Thymus (tissue), 11 donors: ENCODE data around the gene MMUT. TPM values are rescaled to one million over a fixed set of nuclear protein-coding genes. Genes with fewer than 3 reads are reported as not detected.

Source experiments
- DNase-seq, 9 donors: peaks; one replicate each; pipeline ENCODE4 v3.0.0-alpha.2; 2013; ENCODE audit warnings: low spot score in 9 of 9, low read depth in 6 of 9, missing footprints in 1 of 9
- H3K27ac ChIP-seq, 2 donors: one replicate each; pipeline ENCODE4 v1.5.1; 2013; ENCODE audit warnings: control low read depth in 1 of 2, low read depth in 1 of 2, low read length in 1 of 2, mild to moderate bottlenecking in 1 of 2, moderate library complexity in 1 of 2
- H3K27me3 ChIP-seq, 2 donors: one replicate each; pipeline ENCODE4 v1.5.1; 2013; ENCODE audit warnings: low read length in 1 of 2; ENCODE audit not compliant: control insufficient read depth in 2 of 2, insufficient read depth in 1 of 2
- H3K36me3 ChIP-seq, 2 donors: one replicate each; pipeline ENCODE4 v1.5.1; 2013; ENCODE audit warnings: low read length in 1 of 2, mild to moderate bottlenecking in 1 of 2, moderate library complexity in 1 of 2; ENCODE audit not compliant: control insufficient read depth in 2 of 2, insufficient read depth in 2 of 2
- H3K4me1 ChIP-seq, 2 donors: one replicate each; pipeline ENCODE4 v1.5.1; 2013; ENCODE audit warnings: low read length in 2 of 2; ENCODE audit not compliant: control insufficient read depth in 2 of 2, insufficient read depth in 2 of 2
- H3K4me3 ChIP-seq, 2 donors: one replicate each; pipeline ENCODE4 v1.5.1; 2013; ENCODE audit warnings: low read length in 2 of 2, control low read depth in 1 of 2, mild to moderate bottlenecking in 1 of 2
- H3K9me3 ChIP-seq, 2 donors: one replicate each; pipeline ENCODE4 v1.5.1; 2013; ENCODE audit warnings: low read length in 1 of 2, mild to moderate bottlenecking in 1 of 2; ENCODE audit not compliant: control insufficient read depth in 2 of 2, insufficient read depth in 1 of 2
- WGBS: extraction: QIAGEN DNeasy Blood & Tissue Kit; methylation state at CpG from one replicate; pipeline ENCODE4 v1.1.7; 2013; 5-methylcytosine and 5-hydroxymethylcytosine counted together
- polyA plus RNA-seq: library from polyadenylated mRNA; stranded (reverse); fragments of 200-250 nt; gene quantifications from one replicate; pipeline ENCODE4 v1.2.3, GENCODE V29; 2013
- total RNA-seq: library from RNA; stranded (reverse); fragments of 120-200 nt; gene quantifications from one replicate; pipeline ENCODE4 v1.2.4, GENCODE V29; 2013
- donor health status: healthy.

Gene MMUT
- total and polyA plus RNA-seq, 2 donors = 13.3 to 14.4 TPM

GRCh38 chr6:49457771-49458170 lies 5.3 kb downstream of the MMUT start:
- no peak overlapping the region for H3K4me3 ChIP-seq
- peaks cover 4 to 6% of the 10 kb centered on the region in 2 donors for H3K4me1 ChIP-seq
- no peaks in the 10 kb centered on the region for H3K27me3 ChIP-seq
- no peaks in the 10 kb centered on the region for H3K9me3 ChIP-seq
- 98% methylated on average over 4 of the region's 4 CpGs for WGBS
- no peak overlapping the region for H3K27ac ChIP-seq
- DNase-seq = no peak
- H3K36me3 ChIP-seq = peaks cover 0 to 12% of the 10 kb centered on the region in 2 donors

DNA sequence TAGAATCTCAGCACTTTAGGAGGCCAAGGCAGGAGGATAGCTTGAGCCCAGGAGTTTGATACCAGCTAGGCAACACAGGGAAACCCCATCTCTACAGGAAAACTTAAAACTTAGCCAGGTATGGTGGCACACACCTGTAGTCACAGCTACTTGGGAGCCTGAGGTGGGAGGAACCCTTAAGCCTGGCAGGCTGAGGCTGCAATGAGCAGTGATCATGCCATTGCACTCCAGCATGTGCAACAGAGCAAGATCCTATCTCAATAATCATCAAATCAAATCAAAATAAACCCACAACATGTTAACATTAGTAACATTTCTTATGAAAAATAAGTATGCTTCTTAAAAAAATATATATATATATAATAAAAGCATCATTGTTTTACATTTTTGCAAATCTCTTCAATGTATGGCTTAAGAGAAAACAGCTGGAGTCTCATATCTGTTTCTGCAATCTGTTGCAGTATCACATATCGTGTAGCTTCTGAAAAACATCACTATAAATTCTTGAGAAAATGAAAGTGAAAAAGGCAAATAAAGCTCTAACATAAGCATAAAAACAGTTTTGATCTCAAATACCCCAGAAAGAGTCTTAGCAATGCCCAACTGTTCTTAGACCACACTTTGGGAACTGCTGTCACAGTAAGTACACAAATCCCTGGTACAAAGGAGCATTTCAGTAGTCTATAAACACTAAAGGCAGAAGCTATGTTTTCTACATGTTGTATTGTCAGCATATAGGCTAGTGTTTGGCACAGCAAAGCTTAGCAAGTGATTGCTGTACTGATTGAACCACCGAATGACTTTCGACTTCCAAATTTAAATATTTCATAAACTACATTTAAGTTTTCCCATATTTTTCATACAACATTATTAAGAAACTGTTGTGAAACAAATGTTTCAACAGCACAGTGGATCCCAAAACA lies 8.0 kb downstream of the MMUT start:
- peaks cover 0 to 21% of the 10 kb centered on the region in 2 donors for H3K36me3 ChIP-seq
- no peaks in the 10 kb centered on the region for H3K4me1 ChIP-seq
- no peaks in the 10 kb centered on the region for H3K9me3 ChIP-seq
- 94% methylated on average over 3 of the region's 3 CpGs for WGBS
- no peak for DNase-seq
- H3K4me3 ChIP-seq = no peak overlapping the region
- no peak overlapping the region for H3K27ac ChIP-seq
- H3K27me3 ChIP-seq = no peaks in the 10 kb centered on the region

- Histone ChIP-seq H3K4me1 (no peaks in the 10 kb centered on the region), H3K9me3 (no peaks in the 10 kb centered on the region), H3K4me3 (no peak overlapping the region), H3K27me3 (no peaks in the 10 kb centered on the region), H3K27ac (no peak overlapping the region), H3K36me3 (peaks cover 2 to 28% of the 10 kb centered on the region in 2 donors)
- 98% methylated on average over 2 of the region's 2 CpGs for WGBS
- no peak for DNase-seq
These were observed 9.8 kb downstream of the MMUT start for GRCh38 chr6:49453221-49453620.

DNA sequence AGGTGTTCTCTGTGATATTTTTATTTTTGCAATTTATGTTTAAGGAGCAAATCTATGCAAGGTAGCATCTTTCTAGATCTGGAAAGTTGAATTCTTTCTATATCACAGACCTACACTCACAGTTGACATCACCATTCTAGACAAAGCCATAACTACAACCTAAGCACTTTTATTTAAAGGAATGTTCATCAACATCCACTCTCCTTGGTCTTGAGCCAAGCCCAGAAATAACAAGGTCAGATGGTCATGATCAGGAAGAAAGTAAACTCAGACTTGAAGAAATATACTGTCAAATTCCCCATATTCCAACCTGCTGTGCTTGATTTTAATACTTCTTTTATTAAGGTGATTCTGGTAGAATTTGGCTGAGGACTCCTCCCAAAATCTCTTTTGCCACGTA lies 32.2 kb downstream of the MMUT start:
- no peak overlapping the region for H3K27ac ChIP-seq
- no peak for DNase-seq
- no peak overlapping the region for H3K4me3 ChIP-seq
- no peaks in the 10 kb centered on the region for H3K27me3 ChIP-seq
- 97% methylated on average over 1 of the region's 1 CpG for WGBS
- H3K4me1 ChIP-seq = no peaks in the 10 kb centered on the region
- peaks cover 4 to 28% of the 10 kb centered on the region in 2 donors for H3K36me3 ChIP-seq
- H3K9me3 ChIP-seq = no peaks in the 10 kb centered on the region

GRCh38 chr6:49430187-49430586 lies 32.9 kb downstream of the MMUT start:
- 75% methylated on average over 2 of the region's 2 CpGs for WGBS
- Histone ChIP-seq H3K4me3 (no peak overlapping the region), H3K4me1 (no peaks in the 10 kb centered on the region), H3K36me3 (peaks cover under 1 to 24% of the 10 kb centered on the region in 2 donors), H3K27ac (no peak overlapping the region), H3K27me3 (no peaks in the 10 kb centered on the region), H3K9me3 (no peaks in the 10 kb centered on the region)
- no peak for DNase-seq

DNA sequence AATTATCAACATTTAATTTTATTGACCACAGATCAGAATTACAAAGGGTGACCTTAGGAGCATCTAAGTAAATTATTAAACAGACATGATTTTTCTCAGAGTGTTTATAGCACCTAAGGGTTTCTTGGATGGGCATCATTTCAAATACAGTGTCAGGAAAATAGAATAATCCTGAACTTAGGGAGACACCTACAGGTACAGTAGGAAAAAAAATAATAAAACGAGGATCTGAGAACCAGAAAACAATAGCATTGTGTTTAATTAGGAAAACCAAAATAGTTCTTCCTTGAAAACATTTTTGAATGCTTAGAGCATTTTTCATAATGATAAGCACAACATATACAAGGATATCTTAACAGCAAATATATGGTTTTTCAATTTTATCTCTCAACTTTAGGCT lies 39.2 kb downstream of the MMUT start:
- 70% methylated on average over 1 of the region's 1 CpG for WGBS
- Histone ChIP-seq H3K27ac (no peak overlapping the region), H3K4me3 (no peak overlapping the region), H3K36me3 (no peaks in the 10 kb centered on the region), H3K9me3 (no peaks in the 10 kb centered on the region), H3K27me3 (no peaks in the 10 kb centered on the region), H3K4me1 (no peaks in the 10 kb centered on the region)
- no peak for DNase-seq

DNA sequence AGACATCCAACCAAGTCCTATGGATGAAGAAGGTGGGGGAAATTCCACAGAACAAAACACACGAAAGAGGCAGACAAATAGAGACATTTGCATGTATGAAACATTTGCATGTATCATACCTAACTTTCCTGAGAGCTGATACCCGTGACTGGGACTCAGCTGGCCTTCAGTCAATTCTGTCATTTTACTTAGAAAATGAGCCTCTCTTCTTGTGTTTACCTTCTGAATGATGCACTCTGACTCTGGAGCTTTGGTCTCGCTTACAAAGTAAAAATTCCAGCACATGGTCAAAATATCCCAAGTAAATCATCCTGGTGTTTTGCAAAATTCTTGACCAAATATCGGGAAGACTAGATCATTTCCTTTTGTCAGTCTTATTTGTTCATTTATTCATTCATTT lies 46.9 kb downstream of the MMUT start:
- no peaks in the 10 kb centered on the region for H3K9me3 ChIP-seq
- H3K27me3 ChIP-seq = no peaks in the 10 kb centered on the region
- no peaks in the 10 kb centered on the region for H3K4me1 ChIP-seq
- H3K4me3 ChIP-seq = no peak overlapping the region
- no peaks in the 10 kb centered on the region for H3K36me3 ChIP-seq
- 96% methylated on average over 4 of the region's 4 CpGs for WGBS
- DNase-seq = no peak
- no peak overlapping the region for H3K27ac ChIP-seq

GRCh38 chr6:49415358-49415757 lies 47.7 kb downstream of the MMUT start:
- WGBS = 43% methylated on average over 1 of the region's 1 CpG
- Histone ChIP-seq H3K4me1 (no peaks in the 10 kb centered on the region), H3K36me3 (no peaks in the 10 kb centered on the region), H3K9me3 (no peaks in the 10 kb centered on the region), H3K27ac (no peak overlapping the region), H3K4me3 (no peak overlapping the region), H3K27me3 (no peaks in the 10 kb centered on the region)
- DNase-seq = no peak

DNA sequence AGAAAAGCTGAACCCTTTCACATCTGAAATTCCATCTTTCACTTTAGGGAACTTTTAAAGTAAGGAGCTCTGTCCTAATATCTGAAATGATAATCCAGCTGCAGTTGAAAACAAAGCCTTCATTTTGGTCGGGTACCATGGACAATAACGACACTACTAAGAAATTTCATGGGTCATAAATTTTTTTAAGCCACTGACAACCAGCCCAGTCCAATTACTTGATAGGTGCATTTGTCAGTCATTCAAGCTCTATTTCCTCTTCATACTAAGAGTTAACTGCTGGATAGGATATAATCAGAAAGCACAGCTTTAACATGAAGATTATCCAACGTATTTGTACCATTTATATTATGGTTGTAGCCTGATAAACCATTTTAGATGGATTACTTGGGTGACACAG lies 52.5 kb downstream of the MMUT start:
- H3K27ac ChIP-seq = no peak overlapping the region
- no peaks in the 10 kb centered on the region for H3K27me3 ChIP-seq
- WGBS = 90% methylated on average over 3 of the region's 3 CpGs
- no peak for DNase-seq
- H3K4me3 ChIP-seq = no peak overlapping the region
- H3K9me3 ChIP-seq = no peaks in the 10 kb centered on the region
- no peaks in the 10 kb centered on the region for H3K4me1 ChIP-seq
- H3K36me3 ChIP-seq = no peaks in the 10 kb centered on the region
